NCI-H146 treated with DMSO at 0.1 percent for 48 hours (cell line): ENCODE measurements around the gene ERAS.

Experiments used
- DNase-seq: peaks from one replicate; lab custom pipeline; 2025; ENCODE audit not compliant: unreplicated experiment; lab: John Stamatoyannopoulos, UW

ERAS gene

GRCh38 chrX:48826135-48826875, at the start of gene ERAS:
Gene ERAS (plus strand): TSS chrX:48826513. CDS start chrX:48829124, 2,611 bp downstream.
- no peak for DNase-seq

DNA sequence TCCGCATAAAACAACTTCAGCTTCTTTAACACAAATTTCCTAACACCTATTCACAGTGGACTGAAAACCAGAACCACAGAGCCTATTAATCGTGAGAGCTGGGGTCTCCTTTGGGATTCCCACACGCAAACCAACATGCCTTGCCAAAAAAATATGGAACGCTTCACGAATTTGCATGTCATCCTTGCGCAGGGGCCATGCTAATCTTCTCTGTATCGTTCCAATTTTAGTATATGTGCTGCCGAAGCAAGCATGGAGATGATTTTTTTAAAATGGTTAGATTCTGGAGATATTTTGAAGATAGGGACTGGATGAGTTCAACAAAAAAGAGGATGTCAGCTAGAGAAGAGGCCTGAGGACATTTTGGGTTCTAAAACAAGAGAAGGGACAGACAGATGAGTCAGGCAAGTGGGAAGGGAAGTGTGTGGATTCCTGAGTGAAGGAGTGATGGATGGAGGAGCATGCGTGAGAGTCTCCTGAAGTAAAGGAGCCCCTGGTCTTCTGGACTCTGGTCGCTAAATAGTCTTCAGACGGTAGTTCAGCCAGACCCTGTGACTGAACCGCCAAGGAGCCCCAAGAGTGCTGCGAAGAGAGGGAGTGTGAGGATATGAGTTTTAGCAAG, 49.4 kb upstream of the ERAS start:
- DNase-seq = no peak

DNA sequence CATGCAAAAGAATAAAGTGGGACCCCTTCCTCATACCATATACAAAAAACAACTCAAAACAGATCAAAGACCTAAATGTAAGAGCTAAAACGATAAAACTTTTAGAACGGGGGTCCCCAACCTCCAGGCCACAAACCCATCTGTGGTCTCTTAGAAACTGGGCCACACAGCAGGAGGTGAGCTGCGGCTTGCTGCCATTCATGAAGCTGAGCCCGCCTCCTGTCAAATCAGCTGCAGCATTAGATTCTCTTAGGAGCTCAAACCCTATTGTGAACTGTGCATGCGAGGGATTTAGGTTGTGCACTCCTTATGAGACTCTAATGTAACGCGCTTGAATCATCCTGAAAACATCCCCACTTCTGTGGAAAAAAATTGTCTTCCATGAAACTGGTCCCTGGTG, 46.9 kb upstream of the ERAS start:
- DNase-seq = no peak

- DNase-seq = no peak
Observed at GRCh38 chrX:48781705-48782104, 44.6 kb upstream of the ERAS start.

DNA sequence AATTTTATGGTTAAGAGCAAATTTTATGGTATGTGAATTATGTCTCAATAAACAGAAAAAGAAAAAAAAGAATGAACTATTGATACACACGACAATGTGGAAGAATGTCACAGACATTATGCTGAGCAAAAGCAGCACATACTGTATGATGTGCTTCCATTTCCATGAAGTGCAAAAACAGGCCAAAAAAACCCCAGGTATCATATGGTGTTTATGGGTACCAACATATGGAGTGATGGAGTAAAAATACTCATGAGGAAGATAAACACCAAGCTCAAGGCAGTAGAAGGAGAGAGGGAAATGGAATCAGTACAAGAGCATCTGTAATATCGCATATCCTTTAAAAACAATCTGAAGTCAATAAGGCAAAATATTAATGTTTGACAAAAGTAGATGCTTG, 44.1 kb upstream of the ERAS start:
- no peak for DNase-seq

DNA sequence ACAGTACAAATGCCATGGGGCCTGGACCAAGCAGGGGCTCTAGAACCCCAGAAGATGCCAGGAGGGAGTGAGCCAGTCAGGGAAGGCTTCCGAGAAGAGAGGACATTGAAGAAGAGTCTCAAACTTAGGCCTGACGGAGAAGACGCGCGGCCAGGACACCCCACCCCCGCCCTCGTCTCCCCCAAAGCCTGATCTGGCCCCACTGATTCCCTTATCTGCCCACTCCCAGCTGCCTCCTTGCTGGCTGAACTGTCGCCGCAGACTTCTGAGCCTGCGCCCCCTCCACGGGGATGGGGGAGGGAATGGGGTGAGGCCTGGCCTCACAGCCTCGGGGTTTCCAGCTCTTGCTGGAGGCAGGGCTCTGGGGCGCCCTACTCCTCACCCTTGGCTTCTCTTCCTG, 43.5 kb upstream of the ERAS start:
- DNase-seq = no peak

DNA sequence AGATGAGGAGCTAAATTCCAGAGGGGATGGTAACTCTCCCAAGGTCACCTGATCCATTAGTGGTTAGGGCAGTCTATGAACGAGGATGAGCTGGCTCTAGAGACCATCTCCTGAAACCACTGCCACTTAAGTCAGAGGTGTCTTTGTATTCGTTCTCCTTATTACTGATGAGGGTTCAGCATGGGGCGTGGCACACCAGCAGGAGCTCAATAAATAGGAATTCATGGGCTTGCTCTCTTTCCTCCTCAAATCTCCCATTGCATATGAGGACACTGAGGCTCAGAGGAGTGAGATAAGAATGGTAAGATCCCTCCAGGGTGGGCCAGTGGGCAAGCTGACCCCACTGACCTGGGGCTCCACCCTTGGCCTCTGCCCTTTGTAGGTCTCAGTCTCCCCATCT, 41.6 kb upstream of the ERAS start:
- no peak for DNase-seq

- no peak for DNase-seq
Observed at GRCh38 chrX:48785186-48785539, 41.1 kb upstream of the ERAS start.

DNA sequence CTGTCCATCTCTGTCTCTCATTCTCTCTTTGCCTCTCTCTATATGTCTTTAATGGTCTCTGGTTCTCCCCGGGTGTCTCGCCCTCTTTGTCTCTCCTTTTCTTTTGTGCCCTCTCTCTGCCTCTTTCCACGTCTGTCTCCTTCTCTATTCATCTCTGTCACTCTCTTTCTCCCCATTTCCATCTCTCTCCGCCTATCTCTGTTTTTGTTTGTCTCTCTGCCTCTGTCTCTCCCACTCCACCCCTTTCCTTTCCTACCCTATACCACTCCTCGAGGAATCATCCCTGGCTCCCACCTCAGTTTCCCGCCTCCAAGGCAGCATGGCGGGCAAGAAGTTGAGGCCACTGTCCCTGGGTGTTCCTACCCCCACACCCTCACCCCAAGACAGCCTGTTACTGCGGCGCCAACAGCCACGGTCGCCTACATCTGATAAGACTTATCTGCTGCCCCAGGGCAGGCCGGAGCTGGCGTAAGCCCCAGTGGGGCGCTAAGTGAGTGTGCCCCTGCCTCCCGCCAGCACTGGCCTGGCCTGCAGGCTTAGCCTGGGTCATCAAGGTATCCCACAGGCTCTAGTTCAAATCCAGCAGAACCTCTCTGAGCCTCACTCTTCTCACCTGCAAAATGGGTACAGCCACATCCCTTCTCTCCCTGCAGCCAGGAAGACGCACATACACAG, 40.6 kb upstream of the ERAS start:
- DNase-seq = no peak

- DNase-seq = no peak
Observed at GRCh38 chrX:48786341-48786800, 39.9 kb upstream of the ERAS start, which contains the start of gene GATA1. Gene GATA1 (plus strand): TSS chrX:48786590. CDS start chrX:48791110, 4,520 bp downstream.

DNA sequence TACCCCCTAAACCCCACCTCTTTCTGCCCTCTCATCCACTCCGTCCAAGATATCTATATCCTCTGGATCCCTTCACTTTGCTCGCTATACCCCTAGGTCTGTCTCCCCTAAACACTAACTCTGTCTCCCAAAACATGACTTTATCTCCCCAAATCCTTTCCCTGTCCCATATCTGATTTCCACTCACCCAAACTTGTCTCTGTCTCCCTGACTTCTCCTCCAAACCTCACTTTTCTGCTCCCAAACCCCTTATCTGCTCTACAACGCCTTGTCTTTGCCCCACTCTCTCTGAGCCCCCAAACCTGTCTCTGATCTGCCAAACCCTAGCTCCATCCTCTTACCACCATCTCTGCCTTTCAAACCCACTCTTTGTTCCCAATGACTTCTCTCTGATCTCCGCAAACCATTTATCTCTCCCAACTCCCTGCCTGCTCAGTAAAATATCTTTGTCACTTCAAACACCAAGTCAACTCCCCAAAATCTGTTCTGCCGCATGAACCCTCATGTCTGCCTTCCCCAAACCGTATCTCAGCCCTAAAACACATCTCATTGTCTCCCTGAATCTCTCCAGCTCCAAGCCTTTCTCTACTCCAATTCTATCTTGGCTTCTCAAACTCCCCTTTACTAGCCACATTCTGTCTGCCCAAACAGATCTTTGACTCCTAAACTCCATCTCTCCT, 39.3 kb upstream of the ERAS start:
- no peak for DNase-seq

DNA sequence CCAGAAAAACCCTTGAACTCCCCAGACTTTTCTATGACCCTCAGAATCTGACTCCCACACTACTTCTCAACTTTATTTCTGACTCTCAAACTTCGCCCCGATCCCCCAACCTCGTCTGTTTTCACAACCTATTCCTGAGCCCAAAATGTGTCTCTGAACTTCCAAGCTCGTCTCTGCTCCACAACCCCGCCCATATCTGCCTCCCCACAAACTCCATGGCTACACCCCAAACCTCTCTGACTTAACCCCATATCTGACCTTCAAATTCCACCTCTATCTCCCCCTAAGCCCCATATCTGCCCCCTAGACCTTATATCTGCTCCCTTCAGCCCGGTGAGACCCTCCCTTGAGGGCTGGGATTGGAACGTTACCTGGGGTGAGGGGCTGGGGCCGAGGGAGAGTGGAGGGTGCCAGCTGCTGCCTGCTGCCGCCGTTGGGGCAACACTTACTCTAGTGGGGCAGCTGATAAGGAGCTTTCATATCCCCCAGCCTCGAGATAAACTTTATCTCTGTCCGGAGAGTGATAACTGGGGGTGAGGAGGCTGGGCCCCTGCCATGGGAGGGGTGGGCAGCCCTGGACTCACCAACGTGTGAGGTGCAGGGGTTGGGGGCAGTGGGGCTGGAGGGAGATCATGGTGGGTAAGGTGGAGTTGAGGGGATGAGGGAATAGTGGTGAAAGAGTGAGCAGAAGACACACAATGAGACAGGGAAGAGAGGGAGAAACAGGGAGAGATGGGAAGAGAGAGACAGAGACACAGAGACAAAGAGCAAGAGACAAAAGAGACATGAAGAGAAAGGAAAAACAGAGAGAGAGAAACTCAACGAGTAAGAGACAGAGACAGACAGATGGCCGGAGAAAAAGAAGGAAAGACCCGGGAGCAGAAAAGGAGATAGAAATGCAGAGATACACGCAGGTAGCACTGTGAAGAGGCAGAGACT, 38.5 kb upstream of the ERAS start:
- no peak for DNase-seq

DNA sequence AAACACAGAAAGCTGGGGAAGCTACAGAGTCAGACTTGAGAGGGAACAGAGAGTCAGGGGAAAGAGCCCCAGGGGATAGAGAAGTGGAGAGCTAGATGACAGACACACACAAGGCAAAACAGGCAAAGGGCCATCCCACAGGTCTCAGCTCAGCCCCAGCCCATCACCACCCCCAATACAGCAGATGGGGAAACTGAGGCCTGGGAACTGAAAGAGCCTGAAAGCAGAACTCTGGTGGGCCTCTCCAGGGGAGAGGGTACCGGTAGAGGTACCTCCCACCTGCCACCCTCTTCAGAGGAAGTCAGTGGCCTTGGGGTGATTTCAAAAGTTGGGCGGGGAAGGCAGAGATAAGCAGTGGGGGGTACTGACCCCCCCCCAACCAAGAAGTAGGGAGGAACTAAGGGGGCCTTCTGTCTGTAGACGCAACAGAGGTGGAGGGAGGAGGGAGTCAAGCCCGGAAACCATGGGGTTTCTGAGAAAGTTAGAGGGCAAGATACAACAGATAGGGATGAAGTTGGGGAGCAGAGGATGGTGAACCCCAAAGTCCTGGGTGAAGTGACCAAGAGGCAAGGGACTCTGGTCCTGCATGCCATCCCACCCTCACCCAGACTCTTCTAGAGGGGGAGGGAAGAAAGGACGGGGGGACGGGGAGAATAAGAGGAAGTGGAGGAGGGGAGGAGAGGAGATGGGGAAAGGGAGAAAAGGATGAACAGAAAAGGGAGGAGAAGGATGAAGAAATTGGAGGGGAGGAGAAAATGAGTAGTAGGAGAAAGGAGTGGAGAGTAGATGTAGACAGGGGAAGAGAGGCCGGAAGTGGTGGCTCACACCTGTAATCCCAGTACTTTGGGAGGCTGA, 36.7 kb upstream of the ERAS start:
- DNase-seq = no peak

DNA sequence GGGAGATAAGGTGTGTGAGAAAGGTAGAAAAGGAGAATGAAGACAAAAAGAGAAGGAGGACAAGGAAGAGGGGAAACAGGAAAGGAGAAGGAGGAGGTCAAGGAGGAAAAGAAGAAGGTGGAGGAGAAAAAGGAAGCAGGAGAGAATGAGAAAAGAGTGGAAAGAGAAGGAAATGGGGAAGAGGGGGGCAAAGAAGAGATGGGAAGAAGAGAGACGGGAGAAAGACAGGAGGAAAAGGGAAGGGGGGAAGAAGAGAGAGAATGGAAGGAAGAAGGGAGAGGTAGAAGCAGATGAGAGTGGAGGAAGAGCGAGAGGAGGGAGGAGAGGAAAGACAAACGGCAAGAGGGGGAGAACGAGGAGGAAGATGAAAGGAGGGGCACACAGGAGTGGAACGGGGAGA, 35.8 kb upstream of the ERAS start:
- no peak for DNase-seq

DNA sequence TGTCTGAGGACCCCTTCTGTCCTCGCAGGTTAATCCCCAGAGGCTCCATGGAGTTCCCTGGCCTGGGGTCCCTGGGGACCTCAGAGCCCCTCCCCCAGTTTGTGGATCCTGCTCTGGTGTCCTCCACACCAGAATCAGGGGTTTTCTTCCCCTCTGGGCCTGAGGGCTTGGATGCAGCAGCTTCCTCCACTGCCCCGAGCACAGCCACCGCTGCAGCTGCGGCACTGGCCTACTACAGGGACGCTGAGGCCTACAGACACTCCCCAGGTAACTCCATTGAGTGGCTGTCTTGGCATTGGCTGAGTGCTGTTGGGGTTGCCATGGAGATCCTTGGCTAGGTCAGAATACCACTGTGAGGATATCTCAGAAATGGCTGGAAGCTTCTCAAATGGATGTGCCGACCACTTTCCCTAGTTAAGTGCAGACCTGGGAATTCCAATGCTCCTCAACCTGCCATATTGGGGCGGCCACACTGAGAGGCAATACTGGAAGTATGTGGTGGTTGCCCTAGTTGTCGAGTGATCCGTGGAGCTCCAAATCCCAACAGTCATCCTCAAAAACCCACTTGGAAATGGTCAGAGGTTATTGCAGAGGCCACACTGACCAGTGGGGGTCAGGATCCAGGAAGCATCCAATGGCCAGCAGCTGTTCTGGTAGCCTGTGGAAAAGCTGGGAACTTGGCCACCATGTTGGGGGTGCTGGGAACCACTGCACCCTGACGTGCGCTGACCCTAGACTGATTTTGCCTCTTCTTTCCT, 35.1 kb upstream of the ERAS start:
- DNase-seq = no peak

DNA sequence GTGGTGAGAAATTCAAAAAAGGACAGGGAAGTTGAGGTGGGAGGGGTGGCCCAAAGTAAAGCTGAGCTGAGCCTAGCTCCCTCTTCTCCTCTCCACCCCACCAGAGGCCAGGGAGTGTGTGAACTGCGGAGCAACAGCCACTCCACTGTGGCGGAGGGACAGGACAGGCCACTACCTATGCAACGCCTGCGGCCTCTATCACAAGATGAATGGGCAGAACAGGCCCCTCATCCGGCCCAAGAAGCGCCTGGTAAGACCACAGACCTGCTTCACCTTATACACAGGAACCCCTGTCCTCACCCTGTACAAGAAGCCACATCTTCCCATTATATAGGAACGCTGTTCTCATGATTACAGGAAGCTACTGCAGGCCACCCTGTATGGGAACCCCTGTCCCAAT, 34.1 kb upstream of the ERAS start:
- no peak for DNase-seq

DNA sequence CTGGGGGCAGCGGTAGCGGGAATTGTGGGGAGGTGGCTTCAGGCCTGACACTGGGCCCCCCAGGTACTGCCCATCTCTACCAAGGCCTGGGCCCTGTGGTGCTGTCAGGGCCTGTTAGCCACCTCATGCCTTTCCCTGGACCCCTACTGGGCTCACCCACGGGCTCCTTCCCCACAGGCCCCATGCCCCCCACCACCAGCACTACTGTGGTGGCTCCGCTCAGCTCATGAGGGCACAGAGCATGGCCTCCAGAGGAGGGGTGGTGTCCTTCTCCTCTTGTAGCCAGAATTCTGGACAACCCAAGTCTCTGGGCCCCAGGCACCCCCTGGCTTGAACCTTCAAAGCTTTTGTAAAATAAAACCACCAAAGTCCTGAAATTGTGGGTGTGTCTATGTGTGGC, 32.4 kb upstream of the ERAS start:
- no peak for DNase-seq

DNA sequence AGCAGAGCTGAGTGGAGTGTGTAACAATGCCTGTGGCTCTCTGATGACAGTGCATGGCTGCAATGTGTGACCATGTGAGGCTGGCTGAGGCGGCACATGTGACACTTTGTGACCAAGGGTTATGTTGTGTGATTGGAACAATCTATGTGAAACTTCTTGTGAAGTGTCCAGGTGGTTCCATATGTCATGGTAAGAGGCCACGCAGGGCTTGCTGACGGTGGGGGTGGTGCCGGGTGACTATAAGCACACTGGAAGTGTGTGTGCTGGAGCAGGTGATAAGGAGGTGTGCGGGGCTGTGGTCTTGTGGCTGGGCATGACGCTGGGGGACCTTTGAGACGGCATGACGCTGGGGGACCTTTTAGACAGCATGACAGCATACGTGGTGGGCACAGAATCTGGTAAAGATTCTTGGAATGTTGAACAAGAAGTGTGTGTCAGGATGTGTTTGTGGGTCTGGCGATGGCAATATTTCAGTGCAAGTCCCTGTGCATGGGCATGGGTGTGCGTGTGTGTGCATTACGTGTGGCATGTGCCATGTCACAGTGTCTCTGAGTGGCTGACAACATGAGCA, 31.9 kb upstream of the ERAS start:
- DNase-seq = no peak
